ENCODE data around the gene TRIM24.
A peak's percentile ranks its signal among the peaks of the same experiment; 100 is the strongest.

The TRIM24 gene

GRCh38 chr7:138436388-138436787, 23.7 kb upstream of the TRIM24 start:
- no peak for DNase-seq (ENCODE audit: low read depth)
- no peak overlapping the region for H3K4me3 ChIP-seq (ENCODE audit: low read depth, low read length)
- no peak for TF ChIP-seq MYC (IDR thresholded peaks at IDR 0.05; ENCODE audit: low read depth, low read length)
- no peak for TF ChIP-seq CTCF (IDR thresholded peaks at IDR 0.05; ENCODE audit: low read depth, low read length)

DNA sequence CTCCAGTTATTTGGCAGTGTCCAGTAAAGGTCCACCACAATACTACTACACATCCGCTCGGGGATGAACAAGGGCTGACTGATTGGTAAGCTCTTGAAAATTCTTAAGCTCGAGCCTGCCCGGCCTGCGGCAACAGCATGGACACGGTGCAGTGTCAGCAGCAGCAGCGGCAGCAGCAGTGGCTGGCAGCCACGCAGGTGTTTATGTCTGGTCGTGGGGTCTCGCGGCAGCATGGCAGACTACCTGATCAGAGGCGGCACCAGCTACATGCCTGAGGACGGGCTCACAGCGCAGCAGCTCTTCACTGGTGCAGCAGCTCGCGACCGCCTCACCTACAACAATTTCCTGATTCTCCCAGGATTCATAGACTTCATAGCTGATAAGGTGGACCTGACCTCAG, 19.6 kb upstream of the TRIM24 start:
- no peak overlapping the region for H3K4me3 ChIP-seq (ENCODE audit: low read depth, low read length)
- DNase-seq (ENCODE audit: low read depth), result no peak
- TF ChIP-seq CTCF (IDR thresholded peaks at IDR 0.05; ENCODE audit: low read depth, low read length), result no peak

- TF ChIP-seq CTCF (IDR thresholded peaks at IDR 0.05; ENCODE audit: low read depth, low read length) (no peak), MYC (IDR thresholded peaks at IDR 0.05; ENCODE audit: low read depth, low read length) (no peak), POLR2A (IDR thresholded peaks at IDR 0.05; ENCODE audit: extremely low read depth, insufficient read length) (no peak)
- TF ChIP-seq, protein P1, sequence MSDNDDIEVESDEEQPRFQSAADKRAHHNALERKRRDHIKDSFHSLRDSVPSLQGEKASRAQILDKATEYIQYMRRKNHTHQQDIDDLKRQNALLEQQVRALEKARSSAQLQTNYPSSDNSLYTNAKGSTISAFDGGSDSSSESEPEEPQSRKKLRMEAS (IDR thresholded peaks at IDR 0.05; ENCODE audit: low read depth, low read length), result no peak
- no peak for DNase-seq (ENCODE audit: low read depth)
Measured at GRCh38 chr7:138442822-138443221, 17.2 kb upstream of the TRIM24 start.

DNA sequence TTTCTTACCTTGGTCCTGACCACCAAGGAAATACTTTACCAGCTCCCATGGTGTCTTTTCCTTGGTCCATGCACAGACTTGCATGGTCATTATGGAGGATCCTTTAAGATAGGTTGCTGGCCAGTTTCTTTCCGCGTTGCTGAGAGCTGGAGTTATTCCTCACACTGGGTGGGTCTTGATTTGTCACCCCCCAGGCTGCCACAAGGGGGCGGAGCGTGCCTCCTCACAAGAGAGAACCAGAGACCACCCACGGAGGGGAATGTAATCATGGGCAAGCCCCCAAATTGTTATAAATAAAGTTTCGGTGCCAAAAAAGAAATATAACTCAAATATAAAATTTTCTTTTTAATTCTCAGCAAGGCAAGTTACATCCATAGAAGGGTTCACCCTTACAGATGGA, 10.5 kb upstream of the TRIM24 start:
- H3K4me3 ChIP-seq (ENCODE audit: low read depth, low read length), result no peak overlapping the region
- TF ChIP-seq, protein P1 (IDR thresholded peaks at IDR 0.05; ENCODE audit: low read depth, low read length), result no peak
- TF ChIP-seq CTCF (IDR thresholded peaks at IDR 0.05; ENCODE audit: low read depth, low read length) (peak; percentile 68), MYC (IDR thresholded peaks at IDR 0.05; ENCODE audit: low read depth, low read length) (no peak), POLR2A (IDR thresholded peaks at IDR 0.05; ENCODE audit: extremely low read depth, insufficient read length) (no peak)
- DNase-seq (ENCODE audit: low read depth), result peak; percentile 56

More at GRCh38 chr7:138442822-138443221, 17.2 kb upstream of the TRIM24 start:
- H3K4me3 ChIP-seq (ENCODE audit: low read depth, low read length), result no peak overlapping the region

- TF ChIP-seq POLR2A (IDR thresholded peaks at IDR 0.05; ENCODE audit: extremely low read depth, insufficient read length) (no peak), MYC (IDR thresholded peaks at IDR 0.05; ENCODE audit: low read depth, low read length) (no peak), CTCF (IDR thresholded peaks at IDR 0.05; ENCODE audit: low read depth, low read length) (no peak)
- TF ChIP-seq, protein P1 (IDR thresholded peaks at IDR 0.05; ENCODE audit: low read depth, low read length), result no peak
- no peak for DNase-seq (ENCODE audit: low read depth)
- H3K4me3 ChIP-seq (ENCODE audit: low read depth, low read length), result no peak overlapping the region
Measured at GRCh38 chr7:138455609-138456008, 4.5 kb upstream of the TRIM24 start.

DNA sequence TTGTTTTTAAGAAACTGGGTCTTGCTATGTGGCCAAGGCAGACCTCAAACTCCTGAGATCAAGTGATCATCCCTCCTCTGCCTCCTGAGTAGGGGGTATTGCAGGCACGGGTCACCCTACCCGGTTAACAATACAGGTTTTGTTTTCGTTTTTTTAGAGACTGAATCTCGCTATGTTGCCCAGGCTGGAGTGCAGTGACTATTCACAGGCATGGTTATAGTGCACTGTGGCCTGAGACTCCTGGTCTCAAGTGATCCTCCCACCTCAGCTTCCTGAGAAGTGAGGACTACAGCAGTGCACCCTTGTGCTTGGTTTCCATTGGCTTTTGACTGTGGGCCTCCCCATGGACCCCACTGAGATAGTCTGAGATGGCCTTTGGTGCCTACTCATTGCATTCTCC, 3.8 kb upstream of the TRIM24 start:
- TF ChIP-seq POLR2A (IDR thresholded peaks at IDR 0.05; ENCODE audit: extremely low read depth, insufficient read length) (no peak), CTCF (IDR thresholded peaks at IDR 0.05; ENCODE audit: low read depth, low read length) (no peak)
- TF ChIP-seq, protein P1 (IDR thresholded peaks at IDR 0.05; ENCODE audit: low read depth, low read length), result no peak
- H3K4me3 ChIP-seq (ENCODE audit: low read depth, low read length), result no peak overlapping the region
- DNase-seq (ENCODE audit: low read depth), result no peak
